ENCODE data around the gene SETD1B. TPM values are rescaled to one million over a fixed set of nuclear protein-coding genes. Genes with fewer than 3 reads are reported as not detected.

Gene SETD1B
- total and polyA plus RNA-seq, 2 of the 4 experiments (the other 2 are of a cell fraction), result 0.90 to 5.1 TPM

DNA sequence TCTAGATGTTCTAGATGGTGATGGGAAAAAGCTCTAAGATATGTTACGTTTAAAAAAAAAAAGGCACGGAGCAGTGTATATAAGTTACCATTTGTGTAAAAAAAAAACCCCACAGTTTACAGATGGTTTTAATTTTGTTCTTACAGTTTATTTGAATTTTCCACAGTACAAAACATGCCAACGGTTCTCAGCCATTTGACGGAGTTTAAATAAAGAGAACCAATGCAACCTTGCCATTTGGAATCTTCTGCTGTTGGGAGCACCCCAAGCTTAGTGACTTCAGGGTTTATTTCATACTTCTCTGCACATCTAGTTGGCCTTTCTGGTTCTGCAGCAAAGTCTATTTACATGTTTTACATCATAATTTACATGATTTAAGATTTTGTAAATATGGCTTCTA, 62.5 kb downstream of the SETD1B start:
- Histone ChIP-seq H3K18ac (ENCODE audit: low read depth, low read length) (no peak overlapping the region), H4K91ac (ENCODE audit: insufficient read depth, low read depth, low read length) (no peak overlapping the region), H2AK9ac (replicated peaks; ENCODE audit: low read depth, low read length, poor library complexity) (no peak overlapping the region), H3K56ac (ENCODE audit: extremely low read depth, insufficient read depth, low read length) (no peak overlapping the region), H3K4me1 (ENCODE audit: control insufficient read depth, insufficient read depth, low read length) (peaks cover 7% of the 10 kb centered on the region), H2BK120ac (ENCODE audit: low read depth, low read length) (no peak overlapping the region), H3K9me1 (ENCODE audit: insufficient read depth, low read length) (no peaks in the 10 kb centered on the region), H3K36me3 (ENCODE audit: control insufficient read depth, insufficient read depth, low read length) (no peaks in the 10 kb centered on the region), H3K27ac (ENCODE audit: insufficient read depth, low read length) (no peak overlapping the region), H4K5ac (ENCODE audit: low read depth, low read length) (no peak overlapping the region), H2AFZ (replicated peaks; ENCODE audit: low read length, poor library complexity) (no peak overlapping the region), H4K20me1 (ENCODE audit: insufficient read depth, low read length) (no peaks in the 10 kb centered on the region), H3K4me2 (ENCODE audit: low read depth, low read length) (no peak overlapping the region), H2BK15ac (ENCODE audit: low read depth, low read length) (no peak overlapping the region), H3K4ac (ENCODE audit: low read depth, low read length) (no peak overlapping the region), H3K27me3 (ENCODE audit: control insufficient read depth, insufficient read depth, low read length) (no peaks in the 10 kb centered on the region), H3K23ac (ENCODE audit: low read depth, low read length) (no peak overlapping the region), H2BK5ac (ENCODE audit: low read depth, low read length, poor library complexity, severe bottlenecking) (no peak overlapping the region), H2AK5ac (ENCODE audit: low read depth, low read length) (no peak overlapping the region), H3K79me1 (ENCODE audit: low read depth in 1 of 2, low read length in 2 of 2) (no peaks in the 10 kb centered on the region), H3K14ac (replicated peaks; ENCODE audit: low read depth, low read length) (no peak overlapping the region), H2BK20ac (ENCODE audit: low read depth, low read length) (no peak overlapping the region), H3K9ac (ENCODE audit: low read depth, low read length) (no peak overlapping the region), H3K9me3 (ENCODE audit: control insufficient read depth, insufficient read depth, low read length) (no peaks in the 10 kb centered on the region), H3K4me3 (ENCODE audit: insufficient read depth, low read depth, low read length) (no peak overlapping the region), H4K8ac (ENCODE audit: low read depth in 2 of 2, low read length in 2 of 2) (no peak overlapping the region)
- CTCF ChIA-PET, result interaction anchor here (0.6 kb wide), 1 partner anchor 68 kb away, joined by 3 read pairs; no protein-coding TSS in a partner anchor
- in situ Hi-C loops (cut with MboI; ENCODE audit: low sequenced_read_pairs), result no loop called here
- no CpG with 5 or more reads among the region's 4 CpGs for WGBS, 2 experiments (ENCODE audit: extremely low coverage in 2 of 2, insufficient read length in 1 of 2)
- intact Hi-C loops (cut with micrococcal nuclease), result no loop called here
- dilution Hi-C loops (cut with HindIII; ENCODE audit: low sequenced_read_pairs, unreplicated experiment), result no loop called here
- POLR2A ChIA-PET (ENCODE audit: unreplicated experiment), result interaction anchor here (0.8 kb wide), 1 partner anchor 65 kb away, joined by 3 read pairs; no protein-coding TSS in a partner anchor
- ATAC-seq (ENCODE audit: low read depth) (peak; percentile 56), DNase-seq (peak; percentile 35)
- BruUV-seq (replicated peaks), result no TSS peak
- TF ChIP-seq SMC3 (IDR thresholded peaks at IDR 0.05; ENCODE audit: low read depth, low read length) (no peak), NFE2L2 (IDR thresholded peaks at IDR 0.05; ENCODE audit: low read depth, low read length) (no peak), MXI1 (IDR thresholded peaks at IDR 0.05; ENCODE audit: borderline replicate concordance, low read depth, low read length) (no peak), CEBPB (IDR thresholded peaks at IDR 0.05; ENCODE audit: low read depth, low read length) (no peak), FOS (IDR thresholded peaks at IDR 0.05; ENCODE audit: low read depth, low read length) (no peak), CHD1 (IDR thresholded peaks at IDR 0.05; ENCODE audit: low read depth, low read length) (no peak), POLR2A (IDR thresholded peaks at IDR 0.05; ENCODE audit: low read depth, low read length) (no peak), RAD21 (IDR thresholded peaks at IDR 0.05; ENCODE audit: low read length) (no peak), CTCF (conservative IDR thresholded peaks at IDR 0.05; ENCODE audit: low read depth, low read length) (no peak), MAFK (IDR thresholded peaks at IDR 0.05; ENCODE audit: low read depth, low read length) (no peak), RCOR1 (IDR thresholded peaks at IDR 0.05; ENCODE audit: insufficient replicate concordance, low read length) (no peak), RFX5 (IDR thresholded peaks at IDR 0.05; ENCODE audit: low read depth, low read length) (no peak), MAZ (IDR thresholded peaks at IDR 0.05; ENCODE audit: borderline replicate concordance, low read depth, low read length) (no peak), BHLHE40 (IDR thresholded peaks at IDR 0.05; ENCODE audit: low read depth, low read length) (no peak)
- TF ChIP-seq, protein P1, sequence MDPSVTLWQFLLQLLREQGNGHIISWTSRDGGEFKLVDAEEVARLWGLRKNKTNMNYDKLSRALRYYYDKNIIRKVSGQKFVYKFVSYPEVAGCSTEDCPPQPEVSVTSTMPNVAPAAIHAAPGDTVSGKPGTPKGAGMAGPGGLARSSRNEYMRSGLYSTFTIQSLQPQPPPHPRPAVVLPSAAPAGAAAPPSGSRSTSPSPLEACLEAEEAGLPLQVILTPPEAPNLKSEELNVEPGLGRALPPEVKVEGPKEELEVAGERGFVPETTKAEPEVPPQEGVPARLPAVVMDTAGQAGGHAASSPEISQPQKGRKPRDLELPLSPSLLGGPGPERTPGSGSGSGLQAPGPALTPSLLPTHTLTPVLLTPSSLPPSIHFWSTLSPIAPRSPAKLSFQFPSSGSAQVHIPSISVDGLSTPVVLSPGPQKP (IDR thresholded peaks at IDR 0.05; ENCODE audit: borderline replicate concordance, low read depth, low read length), result no peak
- TF ChIP-seq, protein P2, sequence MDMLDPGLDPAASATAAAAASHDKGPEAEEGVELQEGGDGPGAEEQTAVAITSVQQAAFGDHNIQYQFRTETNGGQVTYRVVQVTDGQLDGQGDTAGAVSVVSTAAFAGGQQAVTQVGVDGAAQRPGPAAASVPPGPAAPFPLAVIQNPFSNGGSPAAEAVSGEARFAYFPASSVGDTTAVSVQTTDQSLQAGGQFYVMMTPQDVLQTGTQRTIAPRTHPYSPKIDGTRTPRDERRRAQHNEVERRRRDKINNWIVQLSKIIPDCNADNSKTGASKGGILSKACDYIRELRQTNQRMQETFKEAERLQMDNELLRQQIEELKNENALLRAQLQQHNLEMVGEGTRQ (IDR thresholded peaks at IDR 0.05; ENCODE audit: low read depth, low read length), result no peak

All from IMR-90 (cell line).